ENCODE measurements around the gene DLG2. TPM values are rescaled to one million over a fixed set of nuclear protein-coding genes. Genes with fewer than 3 reads are reported as not detected.
A peak's percentile ranks its signal among the peaks of the same experiment; 100 is the strongest.

DLG2 gene
- total RNA-seq, 1 donor from 2014 or later = 0.26 TPM

DNA sequence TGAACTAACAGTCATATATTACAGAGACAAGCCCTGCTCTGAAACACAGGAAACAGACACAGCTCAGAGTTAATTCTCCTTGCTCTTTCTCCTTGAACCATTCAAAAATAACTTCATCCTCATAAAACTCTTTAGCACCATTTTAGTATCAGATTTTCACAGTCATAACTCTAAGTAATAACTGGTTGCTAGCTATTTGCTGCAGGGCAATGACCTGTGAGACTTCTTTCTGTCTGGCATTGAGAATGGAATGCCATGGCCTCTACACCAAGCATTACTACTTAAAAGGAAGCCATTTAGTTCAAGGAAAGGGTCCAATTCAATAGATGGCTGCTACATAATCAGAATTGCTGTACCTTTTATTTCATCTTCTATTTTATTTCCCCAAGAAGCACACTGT is 2154.3 kb downstream of the DLG2 start:
- Histone ChIP-seq H3K36me3 (ENCODE audit: control insufficient read depth, insufficient read depth, low read length) (no peaks in the 10 kb centered on the region), H3K27me3 (ENCODE audit: control insufficient read depth, insufficient read depth, low read length) (no peaks in the 10 kb centered on the region), H3K4me3 (ENCODE audit: low read depth, low read length) (no peak overlapping the region)
- no peak for FAIRE-seq
- no peak for TF ChIP-seq CTCF (IDR thresholded peaks at IDR 0.05; ENCODE audit: insufficient read depth, low read length, severe bottlenecking)
- DNase-seq (ENCODE audit: low read depth) = no peak

DNA sequence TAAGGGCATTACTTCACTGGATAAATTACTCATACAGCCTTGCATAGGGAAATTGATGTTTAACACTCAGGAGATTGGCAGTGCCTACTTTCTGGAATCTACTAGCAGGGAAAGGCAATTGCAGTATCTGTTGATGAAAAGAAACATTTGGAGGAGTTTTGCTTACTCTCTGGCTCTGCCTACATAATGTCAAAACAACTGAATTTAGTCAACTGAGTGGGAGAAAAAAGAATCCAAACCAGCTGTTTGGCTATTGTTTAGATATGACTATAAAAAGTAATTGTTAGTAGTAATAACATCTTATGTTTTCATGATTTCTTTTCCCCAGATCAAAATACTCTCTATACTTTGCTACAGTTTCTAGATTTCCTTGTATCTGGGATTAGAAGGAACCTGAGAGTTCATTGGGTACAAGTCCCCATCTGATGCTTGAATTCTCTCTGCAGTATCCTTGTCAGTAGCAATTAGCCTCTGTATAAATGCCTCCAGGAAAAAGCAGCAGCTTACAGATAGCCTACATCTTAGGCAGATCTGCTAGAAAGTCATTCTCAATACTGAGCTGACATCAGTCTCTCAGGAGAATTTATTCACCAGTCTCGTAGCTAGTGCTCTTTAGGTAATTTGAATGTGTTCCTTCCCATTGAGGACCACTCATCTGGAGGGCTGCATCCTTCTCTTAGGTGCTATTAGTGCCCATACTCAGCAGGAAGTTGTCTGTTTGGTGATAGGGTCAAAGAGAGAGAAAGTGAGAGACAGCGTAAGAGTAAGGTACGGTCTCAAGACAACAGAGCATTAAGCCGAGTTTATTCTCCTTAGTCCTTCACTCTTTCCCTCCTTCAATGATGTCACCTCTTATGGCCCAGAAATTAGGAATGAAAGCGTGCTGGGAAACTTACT is 2155.1 kb downstream of the DLG2 start:
- Histone ChIP-seq H3K4me3 (ENCODE audit: low read depth, low read length) (no peak overlapping the region), H3K36me3 (ENCODE audit: control insufficient read depth, insufficient read depth, low read length) (no peaks in the 10 kb centered on the region), H3K27me3 (ENCODE audit: control insufficient read depth, insufficient read depth, low read length) (no peaks in the 10 kb centered on the region)
- FAIRE-seq (no peak), DNase-seq (ENCODE audit: low read depth) (no peak)
- no peak for TF ChIP-seq CTCF (IDR thresholded peaks at IDR 0.05; ENCODE audit: insufficient read depth, low read length, severe bottlenecking)

- TF ChIP-seq CTCF (IDR thresholded peaks at IDR 0.05; ENCODE audit: insufficient read depth, low read length, severe bottlenecking) = no peak
- Histone ChIP-seq H3K4me3 (ENCODE audit: low read depth, low read length) (no peak overlapping the region), H3K36me3 (ENCODE audit: control insufficient read depth, insufficient read depth, low read length) (no peaks in the 10 kb centered on the region), H3K27me3 (ENCODE audit: control insufficient read depth, insufficient read depth, low read length) (no peaks in the 10 kb centered on the region)
- FAIRE-seq = no peak
- no peak for DNase-seq (ENCODE audit: low read depth)
Measured at GRCh38 chr11:83467837-83468236, 2159.3 kb downstream of the DLG2 start.

GRCh38 chr11:83464160-83464944 is 2162.8 kb downstream of the DLG2 start:
- Histone ChIP-seq H3K27me3 (ENCODE audit: control insufficient read depth, insufficient read depth, low read length) (no peaks in the 10 kb centered on the region), H3K4me3 (ENCODE audit: low read depth, low read length) (no peak overlapping the region), H3K36me3 (ENCODE audit: control insufficient read depth, insufficient read depth, low read length) (no peaks in the 10 kb centered on the region)
- FAIRE-seq (no peak), DNase-seq (ENCODE audit: low read depth) (no peak)
- no peak for TF ChIP-seq CTCF (IDR thresholded peaks at IDR 0.05; ENCODE audit: insufficient read depth, low read length, severe bottlenecking)

DNA sequence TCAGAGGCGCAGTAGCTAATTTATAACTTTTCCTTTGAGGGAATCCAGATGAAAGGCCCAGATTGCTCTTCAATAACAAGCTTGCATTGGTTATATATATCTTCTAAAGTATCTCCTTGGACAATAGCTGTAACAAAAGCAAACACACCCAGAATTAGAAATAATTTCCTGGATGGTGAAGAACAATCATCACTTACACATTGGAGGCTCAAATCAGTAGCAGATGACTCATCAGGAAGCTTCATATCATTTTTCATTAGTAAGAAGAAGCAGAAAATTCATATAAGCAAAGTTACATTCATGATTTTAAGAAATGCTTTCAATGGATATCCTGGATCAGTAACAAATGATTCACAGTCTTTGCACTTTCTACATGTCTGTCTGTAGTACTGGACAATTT is 2167.3 kb downstream of the DLG2 start:
- no peaks in the 10 kb centered on the region for H3K27me3 ChIP-seq (ENCODE audit: control insufficient read depth, insufficient read depth, low read length)
- H3K36me3 ChIP-seq (ENCODE audit: control insufficient read depth, insufficient read depth, low read length) = no peaks in the 10 kb centered on the region
- no peak overlapping the region for H3K4me3 ChIP-seq (ENCODE audit: low read depth, low read length)
- no peak for TF ChIP-seq CTCF (IDR thresholded peaks at IDR 0.05; ENCODE audit: insufficient read depth, low read length, severe bottlenecking)
- DNase-seq (ENCODE audit: low read depth) = peak; percentile 73
- FAIRE-seq = no peak

Data from bronchial epithelial cell (primary cell).